HepG2 (cell line): ENCODE data around the gene MAN1A1. TPM values are rescaled to one million over a fixed set of nuclear protein-coding genes. Genes with fewer than 3 reads are reported as not detected.
A peak's percentile ranks its signal among the peaks of the same experiment; 100 is the strongest.

Experiments
- ATAC-seq: fragments of 200-7000 bp; cut with Tn5 transposase; 3 replicates; pipeline ENCODE4 v1.9.1; 2020; ENCODE audit warnings: mild to moderate bottlenecking, moderate library complexity
- BruUV-seq: library from RNA; stranded (reverse); fragments of 400-500 nt; replicated peaks from 2 replicates; lab custom pipeline; 2021; lab: Mats Ljungman, UMichigan
- CTCF ChIA-PET: fragments of 300-600 bp; formaldehyde crosslinking; extraction: SDS; loops from one replicate; lab custom pipeline; 2021; ENCODE audit warnings: low total read pairs, inconsistent platforms, low intra/inter-chr PET ratio; lab: Yijun Ruan, JAX
- POLR2A ChIA-PET: fragments of 350-600 bp; sonication (Branson Sonifier 250); formaldehyde crosslinking; loops from one replicate; lab custom pipeline; 2020; ENCODE audit warnings: antibody characterized with exemption, inconsistent platforms; lab: Yijun Ruan, JAX
- DNase-seq: peaks from one replicate; pipeline ENCODE4 v3.0.0-alpha.2; 2015; ENCODE audit warnings: low spot score
- FAIRE-seq: peaks from 3 replicates; lab custom pipeline; 2011; peaks lifted over from hg19 to GRCh38; lab: Jason Lieb, UNC
- H2AFZ ChIP-seq: one replicate; pipeline ENCODE4 v1.6.1; 2011; ENCODE audit warnings: low read length, inconsistent platforms
- H3K27ac ChIP-seq: fragments of 300-600 bp; 3 replicates; pipeline ENCODE4 v1.8.0; 2011; ENCODE audit warnings: mixed run types, mild to moderate bottlenecking, mixed read lengths, low read length, inconsistent platforms; ENCODE audit not compliant: insufficient read depth; ENCODE audit errors: extremely low read length
- H3K27me3 ChIP-seq, 2 experiments: fragments of 200-600 bp in 1 of 2; 2 replicates in 1 of 2; 3 replicates in 1 of 2; pipeline versions ENCODE4 v1.6.0 to v1.8.0; 2011; ENCODE audit warnings: low read length in 2 of 2, mild to moderate bottlenecking in 2 of 2, moderate library complexity in 2 of 2, inconsistent platforms in 1 of 2; ENCODE audit not compliant: insufficient read depth in 2 of 2, control insufficient read depth in 1 of 2
- H3K36me3 ChIP-seq, 2 experiments: fragments of 200-600 bp in 1 of 2; replicated peaks in 1 of 2; 2 replicates in 1 of 2; 3 replicates in 1 of 2; pipeline versions ENCODE4 v1.5.1 to v1.8.0; 2011; ENCODE audit warnings: low read length in 2 of 2, inconsistent platforms in 1 of 2; ENCODE audit not compliant: insufficient read depth in 2 of 2, control insufficient read depth in 1 of 2
- H3K4me1 ChIP-seq: 2 replicates; pipeline ENCODE4 v1.5.1; 2012; ENCODE audit warnings: low read length, inconsistent platforms; ENCODE audit not compliant: insufficient read depth
- H3K4me2 ChIP-seq: 2 replicates; pipeline ENCODE4 v1.6.0; 2011; ENCODE audit warnings: low read depth, low read length, inconsistent platforms
- H3K4me3 ChIP-seq, 3 experiments: fragments of 200-600 bp in 1 of 3; sonication (generic), shearing (Covaris generic) in 1 of 3; replicated peaks in 1 of 3; 2 replicates each; pipeline ENCODE4 v1.5.1; 2011 to 2016; ENCODE audit warnings: low read length in 3 of 3, inconsistent platforms in 2 of 3, low read depth in 2 of 3, mild to moderate bottlenecking in 2 of 3, control low read depth in 1 of 3, mixed read lengths in 1 of 3; ENCODE audit not compliant: insufficient read depth in 1 of 3
- H3K79me2 ChIP-seq: one replicate; pipeline ENCODE4 v1.6.1; 2011; ENCODE audit warnings: low read length, inconsistent platforms; ENCODE audit not compliant: insufficient read depth
- H3K9ac ChIP-seq: 2 replicates; pipeline ENCODE4 v1.6.0; 2011; ENCODE audit warnings: mild to moderate bottlenecking, low read depth, low read length, inconsistent platforms; ENCODE audit not compliant: insufficient read depth
- H3K9me3 ChIP-seq: 2 replicates; pipeline ENCODE4 v1.5.1; 2012; ENCODE audit warnings: mild to moderate bottlenecking, low read length
- H4K20me1 ChIP-seq: 2 replicates; pipeline ENCODE4 v1.6.0; 2011; ENCODE audit warnings: inconsistent platforms, mild to moderate bottlenecking, low read length, moderate library complexity; ENCODE audit not compliant: insufficient read depth
- ARID4A ChIP-seq: sonication (generic); formaldehyde crosslinking; IDR thresholded peaks from 2 replicates; pipeline ENCODE4 v1.5.0; 2020; ENCODE audit warnings: mild to moderate bottlenecking, missing genetic modification reagents, borderline replicate concordance
- KDM1A ChIP-seq: IDR thresholded peaks from 2 replicates; pipeline ENCODE4 v1.6.1; 2016; ENCODE audit warnings: missing compliant biosample characterization
- MAF1 ChIP-seq: sonication (generic); formaldehyde crosslinking; IDR thresholded peaks from 2 replicates; pipeline ENCODE4 v1.5.0; 2020; ENCODE audit warnings: missing genetic modification reagents, borderline replicate concordance
- NAIF1 ChIP-seq: sonication (generic); formaldehyde crosslinking; IDR thresholded peaks from 2 replicates; pipeline ENCODE4 v1.5.0; 2020; ENCODE audit warnings: mild to moderate bottlenecking, missing genetic modification reagents, borderline replicate concordance
- POLR2A ChIP-seq, 2 experiments: IDR thresholded peaks; 2 replicates each; pipeline ENCODE4 v1.6.1; 2011; ENCODE audit warnings: low read depth in 2 of 2, low read length in 2 of 2, mild to moderate bottlenecking in 1 of 2, moderate library complexity in 1 of 2; ENCODE audit not compliant: insufficient read depth in 1 of 2
- POLR2AphosphoS2 ChIP-seq: IDR thresholded peaks from 2 replicates; pipeline ENCODE4 v1.6.1; 2011; ENCODE audit warnings: low read depth, low read length, improper control_type of control experiment
- POLR2G ChIP-seq: fragments of 200-400 bp; formaldehyde crosslinking; IDR thresholded peaks from 2 replicates; pipeline ENCODE4 v1.6.1; 2018; ENCODE audit warnings: mild to moderate bottlenecking, low read depth, low read length, moderate library complexity
- RBM22 ChIP-seq: fragments of 200-400 bp; formaldehyde crosslinking; optimal IDR thresholded peaks from 2 replicates; pipeline ENCODE3; 2017; ENCODE audit warnings: mild to moderate bottlenecking, low read length, moderate library complexity
- RFX1 ChIP-seq: fragments of 450-650 bp; IDR thresholded peaks from 2 replicates; pipeline ENCODE4 v1.6.1; 2017
- SRY ChIP-seq: sonication (generic); formaldehyde crosslinking; IDR thresholded peaks from 2 replicates; pipeline ENCODE4 v1.8.0; 2022; ENCODE audit warnings: mild to moderate bottlenecking, missing genetic modification reagents
- ZC3H13 ChIP-seq: sonication (generic); formaldehyde crosslinking; IDR thresholded peaks from 2 replicates; pipeline ENCODE4 v1.8.1; 2023; ENCODE audit warnings: mild to moderate bottlenecking, missing genetic modification reagents, moderate library complexity
- ZNF333 ChIP-seq: sonication (generic); formaldehyde crosslinking; IDR thresholded peaks from 2 replicates; pipeline ENCODE4 v1.4.0; 2020; ENCODE audit warnings: mild to moderate bottlenecking, missing genetic modification reagents, borderline replicate concordance
- ZNF782 ChIP-seq: sonication (generic); formaldehyde crosslinking; IDR thresholded peaks from 2 replicates; pipeline ENCODE4 v1.4.0; 2020; ENCODE audit warnings: missing genetic modification reagents, mild to moderate bottlenecking, borderline replicate concordance
- WGBS: methylation state at CpG from one replicate; pipeline ENCODE4 v1.1.6; 2017; ENCODE audit warnings: low lambda C conversion rate; 5-methylcytosine and 5-hydroxymethylcytosine counted together
- in situ Hi-C: cut with HindIII; loops from 2 replicates; pipeline ENCODE4 v1.10.0; 2017; ENCODE audit warnings: low pct_unique_long_range_greater_than_20kb; ENCODE audit not compliant: extremely low pct_ligation_motif_present
- intact Hi-C: fragments of 100-400 bp; cut with micrococcal nuclease; formaldehyde crosslinking; loops from one replicate; pipeline ENCODE4 v1.10.0; 2022; ENCODE audit not compliant: unreplicated experiment
- polyA plus RNA-seq, 8 experiments: library from polyadenylated mRNA; depleted of rRNA in 3 of 8; stranded (reverse) in 7 of 8; unstranded in 1 of 8; fragments of >200 nt; fragmentation: Illumina TruSeq in 4 of 8; extraction: Trizol in 4 of 8; gene quantifications; 2 replicates each; pipeline versions ENCODE4 v1.2.1 to v1.2.3, GENCODE V29; 2011 to 2016; ENCODE audit warnings: low read depth in 4 of 8, missing spikeins in 1 of 8, mixed read lengths in 1 of 8; ENCODE audit not compliant: insufficient read depth in 1 of 8
- total RNA-seq, 5 experiments: library from RNA; depleted of rRNA; stranded (reverse); fragments of >200 nt; fragmentation: Illumina TruSeq; extraction: Trizol; gene quantifications; 2 replicates each; pipeline ENCODE4 v1.2.3, GENCODE V29; 2016; ENCODE audit warnings: low read depth in 1 of 5

Gene MAN1A1
- total and polyA plus RNA-seq, 2 of the 13 experiments (the other 11 are each of a cell fraction or from before 2014, with no cell fraction given): 156 to 236 TPM

GRCh38 chr6:119339941-119340456, 9.6 kb downstream of the MAN1A1 start:
- in situ Hi-C loops (no loop called here), intact Hi-C loops (no loop called here)
- FAIRE-seq: no peak
- DNase-seq: no peak
- no peaks in the 10 kb centered on the region for H3K9me3 ChIP-seq
- H3K4me3 ChIP-seq: peak overlapping the region in 2 of 3 experiments; percentile 13 to 99; a peak in 1 of 6 replicates
- H4K20me1 ChIP-seq: peaks cover 100% of the 10 kb centered on the region
- WGBS: 75% methylated on average over 4 of the region's 4 CpGs
- ChIA-PET POLR2A (interaction anchor here (1.2 kb wide), 1 partner anchor 16 kb away, joined by 3 read pairs; no protein-coding TSS in a partner anchor), CTCF (no interaction called here)
- H3K27ac ChIP-seq: peak overlapping the region; percentile 37
- TF ChIP-seq NAIF1 (CRISPR knock-in tag) (no peak), KDM1A (no peak), ZC3H13 (CRISPR knock-in tag) (0 out of 2 replicates have a peak, but pooled peaks have one; percentile 13), POLR2AphosphoS2 (0 out of 2 replicates have a peak, but pooled peaks have one; percentile 42), POLR2A (IDR thresholded peaks at IDR 0.05; ENCODE audit: insufficient read depth in 1 of 2, low read depth in 2 of 2, low read length in 2 of 2) (peak in 1 of 2 experiments; percentile 46; a peak in 1 of 4 replicates), ZNF333 (CRISPR knock-in tag) (no peak), RBM22 (peak; percentile 56), SRY (no peak), MAF1 (CRISPR knock-in tag) (no peak), RFX1 (no peak), ZNF782 (no peak), POLR2G (peak; percentile 52; the same call in 1 of the 2 replicates), ARID4A (CRISPR knock-in tag) (0 out of 2 replicates have a peak, but pooled peaks have one; percentile 26)
- peaks cover 100% of the 10 kb centered on the region for H3K4me1 ChIP-seq
- peaks cover 15 to 83% of the 10 kb centered on the region in 2 experiments for H3K36me3 ChIP-seq
- H2AFZ ChIP-seq: no peak overlapping the region
- H3K27me3 ChIP-seq: no peaks in the 10 kb centered on the region
- ATAC-seq: peak; percentile 30
- peak overlapping the region; percentile 96 for H3K4me2 ChIP-seq
- H3K79me2 ChIP-seq: peaks cover 100% of the 10 kb centered on the region
- BruUV-seq: no TSS peak
- peak overlapping the region; percentile 20; the same call in 1 of the 2 replicates for H3K9ac ChIP-seq
